ENCODE data around the gene TIFAB. TPM values are rescaled to one million over a fixed set of nuclear protein-coding genes. Genes with fewer than 3 reads are reported as not detected.
A peak's percentile ranks its signal among the peaks of the same experiment; 100 is the strongest.

Gene TIFAB
- total and polyA plus RNA-seq, 12 donors, result under 0.01 to 1.7 (median 0.04) TPM; not detected in 8

DNA sequence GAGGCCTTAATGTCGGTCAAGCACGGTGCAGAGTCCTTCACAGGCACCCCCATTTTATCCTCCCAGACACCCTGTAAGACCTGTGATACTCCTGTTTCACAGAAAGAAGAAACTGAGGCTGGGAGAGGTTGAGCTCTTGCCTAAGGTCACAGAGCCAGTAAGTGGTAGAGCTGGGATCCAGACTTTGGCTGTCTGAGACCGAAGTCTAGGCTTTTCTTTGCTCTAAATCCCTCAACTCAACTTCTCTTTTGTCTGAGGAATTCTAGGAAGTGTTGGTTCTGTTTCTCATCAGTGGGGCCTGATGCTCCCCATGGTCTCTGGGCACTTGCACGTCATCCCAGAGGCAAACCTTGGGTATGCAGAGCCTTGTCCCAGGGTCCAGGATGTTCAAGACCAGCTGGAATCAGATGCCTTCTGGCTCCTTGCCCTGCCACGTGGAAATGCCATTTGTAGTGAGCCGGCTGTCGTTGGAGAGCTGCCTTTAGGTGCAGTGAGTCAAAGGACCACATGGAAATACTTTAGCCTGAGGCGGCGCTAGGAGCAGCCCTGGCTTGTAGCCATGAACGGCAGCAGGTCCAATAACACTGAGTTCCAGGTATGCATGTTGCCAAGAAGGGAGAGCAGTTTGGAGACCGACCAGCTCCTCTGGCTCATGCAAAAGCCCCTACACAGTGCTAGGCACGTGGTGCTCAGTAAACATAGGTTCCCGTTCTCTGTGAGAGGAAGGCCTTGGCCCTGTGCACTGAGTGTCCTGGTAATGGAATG lies 14.2 kb downstream of the TIFAB start:
- H3K27me3 ChIP-seq, result no peaks in the 10 kb centered on the region
- H3K4me1 ChIP-seq, result peaks cover 0 to 77% (median 26%) of the 10 kb centered on the region in 9 donors
- peak; percentile 64 to 80 for DNase-seq
- intact Hi-C loops (cut with DNase I), result no loop called here
- peak in 1 of 9 donors; percentile 16 for TF ChIP-seq CTCF (IDR thresholded peaks at IDR 0.05)
- ATAC-seq, result peak; percentile 23 to 78 (median 66)
- H3K27ac ChIP-seq, result peak overlapping the region in 3 of 10 donors; percentile 28 to 77 (median 31)
- 34 to 37% methylated on average over 13 of the region's 13 CpGs for WGBS, 2 donors
- no peaks in the 10 kb centered on the region for H3K36me3 ChIP-seq
- no peak overlapping the region for H3K4me3 ChIP-seq
- no peaks in the 10 kb centered on the region for H3K9me3 ChIP-seq

DNA sequence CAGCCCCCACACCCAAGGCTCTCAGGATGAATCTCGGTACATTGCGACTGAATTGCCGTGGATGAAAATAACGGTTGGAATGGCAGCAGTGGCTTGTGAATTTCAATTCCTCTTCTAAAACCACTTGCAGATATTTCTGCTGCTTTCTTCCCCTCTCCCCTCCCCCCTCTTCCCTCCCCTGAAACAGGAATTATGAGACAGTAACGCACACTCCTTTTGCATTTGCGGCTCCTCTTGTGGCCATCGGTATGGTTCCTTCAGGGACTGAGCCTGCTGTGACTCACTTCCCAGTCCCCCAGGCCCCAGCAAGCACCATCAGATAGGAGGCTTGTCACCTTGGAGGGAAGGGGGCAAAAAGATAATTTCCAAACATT lies 14.7 kb downstream of the TIFAB start:
- WGBS, 2 donors, result 74 to 81% methylated on average over 7 of the region's 7 CpGs
- intact Hi-C loops (cut with DNase I), result no loop called here

DNA sequence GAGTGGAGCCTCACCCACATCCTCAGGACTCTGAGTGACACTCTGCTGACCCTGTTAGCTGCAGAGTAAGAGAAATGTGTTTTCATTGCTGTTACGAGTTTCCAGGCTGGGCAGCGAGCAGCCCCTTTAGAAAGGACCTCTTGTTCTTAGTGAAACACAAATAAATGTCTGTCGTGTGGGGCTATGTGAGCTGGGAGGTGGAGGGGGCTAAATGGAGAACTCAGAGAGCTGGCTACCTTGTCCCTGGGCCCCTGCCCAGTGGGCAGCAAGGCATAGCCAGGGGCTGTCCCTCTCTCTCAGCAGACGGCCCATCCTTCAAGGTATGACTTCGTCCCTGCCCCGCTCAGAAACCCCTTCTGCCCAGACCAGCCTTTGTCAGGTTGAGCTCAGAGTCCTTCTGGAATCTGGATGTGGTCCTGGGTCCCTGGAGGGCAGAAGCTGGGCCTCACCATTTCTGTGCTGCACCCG lies 15.2 kb downstream of the TIFAB start:
- Histone ChIP-seq H3K36me3 (no peaks in the 10 kb centered on the region), H3K4me1 (peaks cover 0 to 74% (median 26%) of the 10 kb centered on the region in 9 donors), H3K4me3 (no peak overlapping the region), H3K27ac (peak overlapping the region in 1 of 10 donors; percentile 71), H3K9me3 (no peaks in the 10 kb centered on the region), H3K27me3 (no peaks in the 10 kb centered on the region)
- 76 to 81% methylated on average over 7 of the region's 7 CpGs for WGBS, 2 donors
- DNase-seq (no peak), ATAC-seq (no peak)
- TF ChIP-seq CTCF (IDR thresholded peaks at IDR 0.05), result no peak
- intact Hi-C loops (cut with DNase I), result no loop called here

More for the DNA sequence above, 14.7 kb downstream of the TIFAB start:
- Histone ChIP-seq H3K36me3 (no peaks in the 10 kb centered on the region), H3K4me1 (peaks cover 0 to 77% (median 26%) of the 10 kb centered on the region in 9 donors), H3K27ac (peak overlapping the region in 2 of 10 donors; percentile 31 to 77), H3K4me3 (no peak overlapping the region), H3K9me3 (no peaks in the 10 kb centered on the region), H3K27me3 (no peaks in the 10 kb centered on the region)
- no peak for TF ChIP-seq CTCF (IDR thresholded peaks at IDR 0.05)
- no peak for DNase-seq
- peak in 1 of 8 donors; percentile 3 for ATAC-seq

DNA sequence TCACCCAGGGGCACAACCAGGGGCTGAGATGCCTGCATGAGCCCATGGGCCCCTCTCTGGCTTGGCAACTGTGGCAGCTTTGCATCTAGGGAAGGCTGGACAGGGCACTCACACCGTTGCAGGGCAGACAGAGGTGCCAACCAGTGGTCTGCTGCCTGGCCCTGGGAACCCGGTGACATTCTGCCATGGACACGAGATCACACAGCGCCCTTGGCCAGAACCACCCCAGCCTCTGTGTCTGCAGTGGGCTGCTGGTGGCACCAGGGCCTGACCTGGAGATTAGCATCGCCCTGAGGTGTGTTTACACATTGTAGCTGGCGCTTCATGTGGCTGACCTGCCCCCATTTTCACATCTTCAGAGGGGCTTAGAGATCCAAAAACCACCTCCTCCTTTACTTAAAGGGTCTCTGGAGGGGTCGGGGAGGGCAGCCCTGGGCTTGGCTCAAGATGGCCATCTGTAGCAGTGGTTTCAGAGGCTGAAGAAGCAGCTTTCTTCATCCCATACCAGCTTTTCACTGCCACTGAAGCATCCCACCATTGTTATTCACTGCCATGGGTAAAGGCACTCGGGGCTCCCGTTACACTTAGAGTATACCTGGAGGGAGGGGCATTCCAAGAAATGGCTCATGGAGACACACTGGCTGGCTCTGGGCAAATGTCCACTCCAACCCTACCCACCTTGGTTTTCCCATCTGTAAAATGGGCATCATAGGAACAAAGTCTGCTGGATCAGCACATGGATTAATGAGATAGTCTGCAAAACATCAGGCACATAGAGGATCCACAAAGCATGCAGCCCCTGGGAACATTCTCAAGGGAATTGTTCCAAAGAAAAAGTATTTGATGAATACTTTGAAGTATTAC lies 16.5 kb downstream of the TIFAB start:
- DNase-seq (no peak), ATAC-seq (no peak)
- H3K27me3 ChIP-seq, result no peaks in the 10 kb centered on the region
- H3K9me3 ChIP-seq, result no peaks in the 10 kb centered on the region
- H3K4me3 ChIP-seq, result no peak overlapping the region
- no peaks in the 10 kb centered on the region for H3K36me3 ChIP-seq
- peaks cover 0 to 68% (median 26%) of the 10 kb centered on the region in 9 donors for H3K4me1 ChIP-seq
- TF ChIP-seq CTCF (IDR thresholded peaks at IDR 0.05), result no peak
- 88 to 89% methylated on average over 9 of the region's 9 CpGs for WGBS, 2 donors
- H3K27ac ChIP-seq, result no peak overlapping the region
- intact Hi-C loops (cut with DNase I), result no loop called here
